GM23338 (cell line): ENCODE data around the gene TSEN2. TPM values are rescaled to one million over a fixed set of nuclear protein-coding genes. Genes with fewer than 3 reads are reported as not detected.

Source experiments
- ATAC-seq: fragments of 200-7000 bp; cut with Tn5 transposase; 3 replicates; pipeline ENCODE4 v1.9.1; 2020
- DNase-seq: peaks from one replicate; pipeline ENCODE4 v3.0.0-alpha.2; 2015; ENCODE audit warnings: low spot score
- H2AFZ ChIP-seq: fragments of 200-600 bp; sonication (generic); 2 replicates; pipeline ENCODE4 v1.8.0; 2016; ENCODE audit warnings: antibody characterized with exemption, mild to moderate bottlenecking, moderate library complexity
- H3F3A ChIP-seq: fragments of 200-600 bp; sonication (generic); replicated peaks from 2 replicates; pipeline ENCODE4 v1.8.0; 2017; ENCODE audit warnings: antibody characterized with exemption, mixed run types, low read depth
- H3K27ac ChIP-seq: fragments of 200-600 bp; sonication (generic); 2 replicates; pipeline ENCODE4 v1.6.1; 2016; ENCODE audit warnings: low read depth
- H3K27me3 ChIP-seq: fragments of 200-600 bp; sonication (generic); 2 replicates; pipeline ENCODE4 v1.8.0; 2016; ENCODE audit warnings: mild to moderate bottlenecking, mixed run types, moderate library complexity; ENCODE audit not compliant: insufficient read depth
- H3K36me3 ChIP-seq: fragments of 200-600 bp; sonication (generic); 2 replicates; pipeline ENCODE4 v1.8.0; 2016; ENCODE audit warnings: mild to moderate bottlenecking; ENCODE audit not compliant: insufficient read depth
- H3K4me1 ChIP-seq: fragments of 200-600 bp; sonication (generic); 2 replicates; pipeline ENCODE4 v1.8.0; 2016; ENCODE audit warnings: mild to moderate bottlenecking, moderate library complexity; ENCODE audit not compliant: insufficient read depth
- H3K4me2 ChIP-seq: fragments of 200-600 bp; sonication (generic); 2 replicates; pipeline ENCODE4 v1.7.1; 2017; ENCODE audit warnings: mixed run types
- H3K4me3 ChIP-seq: fragments of 200-600 bp; sonication (generic); 2 replicates; pipeline ENCODE4 v1.6.1; 2016; ENCODE audit warnings: mixed run types
- H3K79me2 ChIP-seq: fragments of 200-600 bp; sonication (generic); replicated peaks from 2 replicates; pipeline ENCODE4 v1.8.0; 2017; ENCODE audit warnings: mild to moderate bottlenecking; ENCODE audit not compliant: insufficient read depth
- H3K9me2 ChIP-seq: fragments of 200-600 bp; sonication (generic); 2 replicates; pipeline ENCODE4 v1.8.0; 2017; ENCODE audit not compliant: insufficient read depth
- H4K20me1 ChIP-seq: fragments of 200-600 bp; sonication (generic); replicated peaks from 2 replicates; pipeline ENCODE4 v1.8.0; 2017; ENCODE audit warnings: mild to moderate bottlenecking; ENCODE audit not compliant: insufficient read depth
- H3K27ac Mint-ChIP-seq: 2 replicates; pipeline ENCODE4 v1.8.0; 2020; ENCODE audit warnings: inconsistent platforms, mild to moderate bottlenecking, moderate library complexity, mixed read lengths
- H3K27me3 Mint-ChIP-seq: 3 replicates; pipeline ENCODE4 v1.8.0; 2022; ENCODE audit warnings: low read depth, mild to moderate bottlenecking, moderate library complexity, mixed read lengths, inconsistent platforms; ENCODE audit not compliant: insufficient read depth, poor library complexity
- H3K36me3 Mint-ChIP-seq: 3 replicates; pipeline ENCODE4 v1.8.0; 2021; ENCODE audit warnings: low read depth, mild to moderate bottlenecking, inconsistent platforms, moderate library complexity, mixed read lengths
- H3K4me1 Mint-ChIP-seq: 3 replicates; pipeline ENCODE4 v1.8.0; 2020; ENCODE audit warnings: mild to moderate bottlenecking, inconsistent platforms, mixed read lengths
- H3K4me3 Mint-ChIP-seq: 3 replicates; pipeline ENCODE4 v1.8.0; 2021; ENCODE audit warnings: moderate library complexity, mild to moderate bottlenecking, inconsistent platforms, mixed read lengths
- H3K9me3 Mint-ChIP-seq: 3 replicates; pipeline ENCODE4 v1.8.0; 2020; ENCODE audit warnings: moderate library complexity, mild to moderate bottlenecking, inconsistent platforms, mixed read lengths
- CREB1 ChIP-seq: fragments of 250-450 bp; sonication (Bioruptor Pico); IDR thresholded peaks from 2 replicates; pipeline ENCODE4 v1.5.0; 2020; ENCODE audit warnings: low read depth, mild to moderate bottlenecking, moderate library complexity
- EZH2phosphoT487 ChIP-seq: fragments of 200-600 bp; sonication (generic); IDR thresholded peaks from one replicate; pipeline ENCODE4 v1.8.1; 2018; ENCODE audit warnings: antibody characterized with exemption; ENCODE audit not compliant: unreplicated experiment
- JUNB ChIP-seq: IDR thresholded peaks from one replicate; pipeline ENCODE4 v1.6.1; 2016; ENCODE audit warnings: antibody characterized with exemption; ENCODE audit not compliant: unreplicated experiment
- NANOG ChIP-seq: IDR thresholded peaks from 2 replicates; pipeline ENCODE4 v1.6.1; 2016; ENCODE audit warnings: antibody characterized with exemption, borderline replicate concordance
- POLR2AphosphoS5 ChIP-seq: IDR thresholded peaks from 2 replicates; pipeline ENCODE4 v1.6.1; 2016; ENCODE audit warnings: antibody characterized with exemption, low read depth
- STAT1 ChIP-seq: IDR thresholded peaks from one replicate; pipeline ENCODE4 v1.6.1; 2016; ENCODE audit warnings: antibody characterized with exemption; ENCODE audit not compliant: unreplicated experiment
- ZNF114 ChIP-seq: fragments of 250-450 bp; sonication (Bioruptor Pico); IDR thresholded peaks from 2 replicates; pipeline ENCODE4 v1.5.0; 2020; ENCODE audit warnings: mild to moderate bottlenecking, moderate library complexity
- ZNF331 ChIP-seq: fragments of 250-450 bp; sonication (Bioruptor Pico); IDR thresholded peaks from 2 replicates; pipeline ENCODE4 v1.5.0; 2020; ENCODE audit warnings: low read depth, mild to moderate bottlenecking, moderate library complexity
- polyA plus RNA-seq: library from polyadenylated mRNA; unstranded; fragments of >200 nt; fragmentation: Nextera tagmentation; extraction: Ambion mirVana; gene quantifications from 2 replicates; pipeline ENCODE4 v1.2.1, GENCODE V29; 2016
- total RNA-seq: library from RNA; depleted of rRNA; stranded (reverse); fragments of >200 nt; shearing (Covaris generic); gene quantifications from 2 replicates; pipeline ENCODE4 v1.2.3, GENCODE V29; 2014
- TF ChIP-seq, protein P1 (sequence below), 2 experiments: fragments of 200-600 bp in 1 of 2; sonication (generic) in 1 of 2; conservative IDR thresholded peaks; 2 replicates each; pipeline versions ENCODE4 v1.5.1 to v1.6.1; 2016 to 2017; ENCODE audit warnings: antibody characterized with exemption in 2 of 2, low read depth in 2 of 2, mild to moderate bottlenecking in 2 of 2, moderate library complexity in 1 of 2
- TF ChIP-seq, protein P2 (sequence below): IDR thresholded peaks from one replicate; pipeline ENCODE4 v1.6.1; 2018; ENCODE audit warnings: antibody characterized with exemption; ENCODE audit not compliant: unreplicated experiment
- TF ChIP-seq, protein P3 (sequence below): IDR thresholded peaks from 2 replicates; pipeline ENCODE4 v1.6.1; 2016; ENCODE audit warnings: antibody characterized with exemption

Gene TSEN2
- total and polyA plus RNA-seq, 2 experiments from 2014 or later: 27.7 to 30.0 TPM

- 0 out of 2 replicates have a peak, but pooled peaks cover 3% of the 10 kb centered on the region for H3K4me1 ChIP-seq
- H2AFZ ChIP-seq: no peak within 1 kb of the TSS
- H3K27me3 Mint-ChIP-seq: peaks cover 4% of the 10 kb centered on the region
- no peak within 1 kb of the TSS for H3K27ac ChIP-seq
- H3K36me3 ChIP-seq: no peaks in the 10 kb centered on the region
- H3K4me2 ChIP-seq: peak within 1 kb of the TSS; percentile 40
- H4K20me1 ChIP-seq: no peaks in the 10 kb centered on the region
- ATAC-seq: peak; percentile 84
- no peaks in the 10 kb centered on the region for H3K9me3 Mint-ChIP-seq
- no peaks in the 10 kb centered on the region for H3K36me3 Mint-ChIP-seq
- TF ChIP-seq ZNF114 (CRISPR knock-in tag) (no peak), NANOG (no peak), CREB1 (peak; percentile 74), POLR2AphosphoS5 (no peak), EZH2phosphoT487 (no peak), STAT1 (no peak)
- TF ChIP-seq, protein P1, sequence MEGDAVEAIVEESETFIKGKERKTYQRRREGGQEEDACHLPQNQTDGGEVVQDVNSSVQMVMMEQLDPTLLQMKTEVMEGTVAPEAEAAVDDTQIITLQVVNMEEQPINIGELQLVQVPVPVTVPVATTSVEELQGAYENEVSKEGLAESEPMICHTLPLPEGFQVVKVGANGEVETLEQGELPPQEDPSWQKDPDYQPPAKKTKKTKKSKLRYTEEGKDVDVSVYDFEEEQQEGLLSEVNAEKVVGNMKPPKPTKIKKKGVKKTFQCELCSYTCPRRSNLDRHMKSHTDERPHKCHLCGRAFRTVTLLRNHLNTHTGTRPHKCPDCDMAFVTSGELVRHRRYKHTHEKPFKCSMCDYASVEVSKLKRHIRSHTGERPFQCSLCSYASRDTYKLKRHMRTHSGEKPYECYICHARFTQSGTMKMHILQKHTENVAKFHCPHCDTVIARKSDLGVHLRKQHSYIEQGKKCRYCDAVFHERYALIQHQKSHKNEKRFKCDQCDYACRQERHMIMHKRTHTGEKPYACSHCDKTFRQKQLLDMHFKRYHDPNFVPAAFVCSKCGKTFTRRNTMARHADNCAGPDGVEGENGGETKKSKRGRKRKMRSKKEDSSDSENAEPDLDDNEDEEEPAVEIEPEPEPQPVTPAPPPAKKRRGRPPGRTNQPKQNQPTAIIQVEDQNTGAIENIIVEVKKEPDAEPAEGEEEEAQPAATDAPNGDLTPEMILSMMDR (conservative IDR thresholded peaks at IDR 0.05; ENCODE audit: low read depth in 2 of 2): no peak
- H3K27me3 ChIP-seq: no peaks in the 10 kb centered on the region
- peak within 1 kb of the TSS; percentile 43; the same call in 1 of the 2 replicates for H3K27ac Mint-ChIP-seq
- peak within 1 kb of the TSS; percentile 54; the same call in 2 of the 3 replicates for H3K4me3 Mint-ChIP-seq
- peaks cover 21% of the 10 kb centered on the region for H3K4me1 Mint-ChIP-seq
- H3K9me2 ChIP-seq: no peaks in the 10 kb centered on the region
- no peaks in the 10 kb centered on the region for H3K79me2 ChIP-seq
- DNase-seq: peak; percentile 92
- no peaks in the 10 kb centered on the region for H3F3A ChIP-seq
- peak within 1 kb of the TSS; percentile 17 for H3K4me3 ChIP-seq
These were observed 61.2 kb downstream of the TSEN2 start, which contains the start of gene MKRN2OS for GRCh38 chr3:12545473-12545791. Gene MKRN2OS, minus strand, starts transcription at chr3:12545499. Its CDS starts 35 bp downstream, at chr3:12545464.

DNA sequence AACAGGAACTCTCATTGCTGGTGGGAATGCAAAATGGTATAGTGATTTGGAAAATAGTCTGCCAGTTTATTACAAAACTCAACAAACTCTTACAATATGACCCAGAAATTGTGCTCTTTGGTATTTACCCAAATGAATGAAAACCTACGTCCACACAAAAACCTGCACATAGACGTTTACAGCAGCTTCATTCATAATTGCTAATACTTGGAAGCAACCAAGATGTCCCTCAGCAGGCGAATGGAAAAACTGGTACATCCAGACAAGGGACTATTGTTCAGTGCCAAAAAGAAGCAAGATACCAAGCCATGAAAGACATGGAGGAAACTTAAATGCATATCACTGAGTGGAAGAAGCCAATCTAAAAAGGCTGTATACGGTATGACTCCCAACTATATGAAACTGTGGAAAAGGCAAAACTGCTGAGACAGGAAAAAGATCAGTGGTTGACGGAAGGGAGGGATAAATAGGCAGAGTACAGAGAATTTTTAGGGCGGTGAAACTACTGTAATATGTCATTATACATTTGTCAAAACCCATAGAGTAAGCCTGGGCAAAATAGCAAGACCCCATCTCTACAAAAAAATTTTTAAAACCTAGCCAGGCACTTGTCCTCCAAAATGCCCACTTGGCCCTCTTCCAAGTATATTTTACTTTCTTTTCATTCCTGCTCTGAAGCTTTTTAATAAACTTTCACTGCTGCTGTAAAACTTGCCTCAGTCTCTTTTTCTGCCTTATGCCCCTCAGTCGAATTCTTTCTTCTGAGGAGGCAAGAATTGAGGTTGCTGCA is 65.9 kb downstream of the TSEN2 start:
- Histone ChIP-seq H3F3A (no peaks in the 10 kb centered on the region), H4K20me1 (no peaks in the 10 kb centered on the region), H3K27me3 (peaks cover 12% of the 10 kb centered on the region), H3K9me2 (no peaks in the 10 kb centered on the region), H3K4me3 (no peak overlapping the region), H3K4me2 (no peak overlapping the region), H2AFZ (no peak overlapping the region), H3K27ac (no peak overlapping the region), H3K4me1 (0 out of 2 replicates have a peak, but pooled peaks cover 3% of the 10 kb centered on the region), H3K36me3 (no peaks in the 10 kb centered on the region), H3K79me2 (no peaks in the 10 kb centered on the region)
- H3K27ac Mint-ChIP-seq: no peak overlapping the region
- peaks cover 2% of the 10 kb centered on the region for H3K27me3 Mint-ChIP-seq
- no peaks in the 10 kb centered on the region for H3K36me3 Mint-ChIP-seq
- no peak for ATAC-seq
- H3K4me1 Mint-ChIP-seq: peaks cover 10% of the 10 kb centered on the region; the same call in 2 of the 3 replicates
- no peak for DNase-seq
- no peaks in the 10 kb centered on the region for H3K9me3 Mint-ChIP-seq
- no peak overlapping the region for H3K4me3 Mint-ChIP-seq
- TF ChIP-seq, protein P2, sequence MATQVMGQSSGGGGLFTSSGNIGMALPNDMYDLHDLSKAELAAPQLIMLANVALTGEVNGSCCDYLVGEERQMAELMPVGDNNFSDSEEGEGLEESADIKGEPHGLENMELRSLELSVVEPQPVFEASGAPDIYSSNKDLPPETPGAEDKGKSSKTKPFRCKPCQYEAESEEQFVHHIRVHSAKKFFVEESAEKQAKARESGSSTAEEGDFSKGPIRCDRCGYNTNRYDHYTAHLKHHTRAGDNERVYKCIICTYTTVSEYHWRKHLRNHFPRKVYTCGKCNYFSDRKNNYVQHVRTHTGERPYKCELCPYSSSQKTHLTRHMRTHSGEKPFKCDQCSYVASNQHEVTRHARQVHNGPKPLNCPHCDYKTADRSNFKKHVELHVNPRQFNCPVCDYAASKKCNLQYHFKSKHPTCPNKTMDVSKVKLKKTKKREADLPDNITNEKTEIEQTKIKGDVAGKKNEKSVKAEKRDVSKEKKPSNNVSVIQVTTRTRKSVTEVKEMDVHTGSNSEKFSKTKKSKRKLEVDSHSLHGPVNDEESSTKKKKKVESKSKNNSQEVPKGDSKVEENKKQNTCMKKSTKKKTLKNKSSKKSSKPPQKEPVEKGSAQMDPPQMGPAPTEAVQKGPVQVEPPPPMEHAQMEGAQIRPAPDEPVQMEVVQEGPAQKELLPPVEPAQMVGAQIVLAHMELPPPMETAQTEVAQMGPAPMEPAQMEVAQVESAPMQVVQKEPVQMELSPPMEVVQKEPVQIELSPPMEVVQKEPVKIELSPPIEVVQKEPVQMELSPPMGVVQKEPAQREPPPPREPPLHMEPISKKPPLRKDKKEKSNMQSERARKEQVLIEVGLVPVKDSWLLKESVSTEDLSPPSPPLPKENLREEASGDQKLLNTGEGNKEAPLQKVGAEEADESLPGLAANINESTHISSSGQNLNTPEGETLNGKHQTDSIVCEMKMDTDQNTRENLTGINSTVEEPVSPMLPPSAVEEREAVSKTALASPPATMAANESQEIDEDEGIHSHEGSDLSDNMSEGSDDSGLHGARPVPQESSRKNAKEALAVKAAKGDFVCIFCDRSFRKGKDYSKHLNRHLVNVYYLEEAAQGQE: no peak
- TF ChIP-seq, protein P1 (conservative IDR thresholded peaks at IDR 0.05; ENCODE audit: low read depth in 2 of 2): no peak
- TF ChIP-seq, protein P3, sequence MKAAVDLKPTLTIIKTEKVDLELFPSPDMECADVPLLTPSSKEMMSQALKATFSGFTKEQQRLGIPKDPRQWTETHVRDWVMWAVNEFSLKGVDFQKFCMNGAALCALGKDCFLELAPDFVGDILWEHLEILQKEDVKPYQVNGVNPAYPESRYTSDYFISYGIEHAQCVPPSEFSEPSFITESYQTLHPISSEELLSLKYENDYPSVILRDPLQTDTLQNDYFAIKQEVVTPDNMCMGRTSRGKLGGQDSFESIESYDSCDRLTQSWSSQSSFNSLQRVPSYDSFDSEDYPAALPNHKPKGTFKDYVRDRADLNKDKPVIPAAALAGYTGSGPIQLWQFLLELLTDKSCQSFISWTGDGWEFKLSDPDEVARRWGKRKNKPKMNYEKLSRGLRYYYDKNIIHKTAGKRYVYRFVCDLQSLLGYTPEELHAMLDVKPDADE: no peak
- TF ChIP-seq NANOG (no peak), ZNF114 (CRISPR knock-in tag) (no peak), POLR2AphosphoS5 (no peak), JUNB (no peak), ZNF331 (no peak), CREB1 (no peak), EZH2phosphoT487 (no peak)
